ENCODE measurements around the gene TSPAN13. TPM values are rescaled to one million over a fixed set of nuclear protein-coding genes. Genes with fewer than 3 reads are reported as not detected.

TSPAN13 gene
- total and polyA plus RNA-seq, 10 of the 15 experiments (the other 5 are each of a cell fraction or from before 2014, with no cell fraction given): 0.26 to 0.37 TPM; not detected in 8

- TF ChIP-seq, protein P1, sequence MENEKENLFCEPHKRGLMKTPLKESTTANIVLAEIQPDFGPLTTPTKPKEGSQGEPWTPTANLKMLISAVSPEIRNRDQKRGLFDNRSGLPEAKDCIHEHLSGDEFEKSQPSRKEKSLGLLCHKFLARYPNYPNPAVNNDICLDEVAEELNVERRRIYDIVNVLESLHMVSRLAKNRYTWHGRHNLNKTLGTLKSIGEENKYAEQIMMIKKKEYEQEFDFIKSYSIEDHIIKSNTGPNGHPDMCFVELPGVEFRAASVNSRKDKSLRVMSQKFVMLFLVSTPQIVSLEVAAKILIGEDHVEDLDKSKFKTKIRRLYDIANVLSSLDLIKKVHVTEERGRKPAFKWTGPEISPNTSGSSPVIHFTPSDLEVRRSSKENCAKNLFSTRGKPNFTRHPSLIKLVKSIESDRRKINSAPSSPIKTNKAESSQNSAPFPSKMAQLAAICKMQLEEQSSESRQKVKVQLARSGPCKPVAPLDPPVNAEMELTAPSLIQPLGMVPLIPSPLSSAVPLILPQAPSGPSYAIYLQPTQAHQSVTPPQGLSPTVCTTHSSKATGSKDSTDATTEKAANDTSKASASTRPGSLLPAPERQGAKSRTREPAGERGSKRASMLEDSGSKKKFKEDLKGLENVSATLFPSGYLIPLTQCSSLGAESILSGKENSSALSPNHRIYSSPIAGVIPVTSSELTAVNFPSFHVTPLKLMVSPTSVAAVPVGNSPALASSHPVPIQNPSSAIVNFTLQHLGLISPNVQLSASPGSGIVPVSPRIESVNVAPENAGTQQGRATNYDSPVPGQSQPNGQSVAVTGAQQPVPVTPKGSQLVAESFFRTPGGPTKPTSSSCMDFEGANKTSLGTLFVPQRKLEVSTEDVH (IDR thresholded peaks at IDR 0.05; ENCODE audit: low read depth, partially characterized antibody): no peak
- TF ChIP-seq, protein P2, sequence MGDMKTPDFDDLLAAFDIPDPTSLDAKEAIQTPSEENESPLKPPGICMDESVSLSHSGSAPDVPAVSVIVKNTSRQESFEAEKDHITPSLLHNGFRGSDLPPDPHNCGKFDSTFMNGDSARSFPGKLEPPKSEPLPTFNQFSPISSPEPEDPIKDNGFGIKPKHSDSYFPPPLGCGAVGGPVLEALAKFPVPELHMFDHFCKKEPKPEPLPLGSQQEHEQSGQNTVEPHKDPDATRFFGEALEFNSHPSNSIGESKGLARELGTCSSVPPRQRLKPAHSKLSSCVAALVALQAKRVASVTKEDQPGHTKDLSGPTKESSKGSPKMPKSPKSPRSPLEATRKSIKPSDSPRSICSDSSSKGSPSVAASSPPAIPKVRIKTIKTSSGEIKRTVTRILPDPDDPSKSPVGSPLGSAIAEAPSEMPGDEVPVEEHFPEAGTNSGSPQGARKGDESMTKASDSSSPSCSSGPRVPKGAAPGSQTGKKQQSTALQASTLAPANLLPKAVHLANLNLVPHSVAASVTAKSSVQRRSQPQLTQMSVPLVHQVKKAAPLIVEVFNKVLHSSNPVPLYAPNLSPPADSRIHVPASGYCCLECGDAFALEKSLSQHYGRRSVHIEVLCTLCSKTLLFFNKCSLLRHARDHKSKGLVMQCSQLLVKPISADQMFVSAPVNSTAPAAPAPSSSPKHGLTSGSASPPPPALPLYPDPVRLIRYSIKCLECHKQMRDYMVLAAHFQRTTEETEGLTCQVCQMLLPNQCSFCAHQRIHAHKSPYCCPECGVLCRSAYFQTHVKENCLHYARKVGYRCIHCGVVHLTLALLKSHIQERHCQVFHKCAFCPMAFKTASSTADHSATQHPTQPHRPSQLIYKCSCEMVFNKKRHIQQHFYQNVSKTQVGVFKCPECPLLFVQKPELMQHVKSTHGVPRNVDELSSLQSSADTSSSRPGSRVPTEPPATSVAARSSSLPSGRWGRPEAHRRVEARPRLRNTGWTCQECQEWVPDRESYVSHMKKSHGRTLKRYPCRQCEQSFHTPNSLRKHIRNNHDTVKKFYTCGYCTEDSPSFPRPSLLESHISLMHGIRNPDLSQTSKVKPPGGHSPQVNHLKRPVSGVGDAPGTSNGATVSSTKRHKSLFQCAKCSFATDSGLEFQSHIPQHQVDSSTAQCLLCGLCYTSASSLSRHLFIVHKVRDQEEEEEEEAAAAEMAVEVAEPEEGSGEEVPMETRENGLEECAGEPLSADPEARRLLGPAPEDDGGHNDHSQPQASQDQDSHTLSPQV (IDR thresholded peaks at IDR 0.05): no peak
- TF ChIP-seq EED (IDR thresholded peaks at IDR 0.05; ENCODE audit: low read depth) (no peak), POLR2A (IDR thresholded peaks at IDR 0.05; ENCODE audit: low read depth, low read length) (no peak), MEF2A (IDR thresholded peaks at IDR 0.05; ENCODE audit: insufficient read depth, low read depth, low read length) (no peak), HDAC6 (IDR thresholded peaks at IDR 0.05; ENCODE audit: unreplicated experiment) (no peak), TARDBP (IDR thresholded peaks at IDR 0.05; ENCODE audit: borderline replicate concordance) (no peak)
- TF ChIP-seq, protein P3, sequence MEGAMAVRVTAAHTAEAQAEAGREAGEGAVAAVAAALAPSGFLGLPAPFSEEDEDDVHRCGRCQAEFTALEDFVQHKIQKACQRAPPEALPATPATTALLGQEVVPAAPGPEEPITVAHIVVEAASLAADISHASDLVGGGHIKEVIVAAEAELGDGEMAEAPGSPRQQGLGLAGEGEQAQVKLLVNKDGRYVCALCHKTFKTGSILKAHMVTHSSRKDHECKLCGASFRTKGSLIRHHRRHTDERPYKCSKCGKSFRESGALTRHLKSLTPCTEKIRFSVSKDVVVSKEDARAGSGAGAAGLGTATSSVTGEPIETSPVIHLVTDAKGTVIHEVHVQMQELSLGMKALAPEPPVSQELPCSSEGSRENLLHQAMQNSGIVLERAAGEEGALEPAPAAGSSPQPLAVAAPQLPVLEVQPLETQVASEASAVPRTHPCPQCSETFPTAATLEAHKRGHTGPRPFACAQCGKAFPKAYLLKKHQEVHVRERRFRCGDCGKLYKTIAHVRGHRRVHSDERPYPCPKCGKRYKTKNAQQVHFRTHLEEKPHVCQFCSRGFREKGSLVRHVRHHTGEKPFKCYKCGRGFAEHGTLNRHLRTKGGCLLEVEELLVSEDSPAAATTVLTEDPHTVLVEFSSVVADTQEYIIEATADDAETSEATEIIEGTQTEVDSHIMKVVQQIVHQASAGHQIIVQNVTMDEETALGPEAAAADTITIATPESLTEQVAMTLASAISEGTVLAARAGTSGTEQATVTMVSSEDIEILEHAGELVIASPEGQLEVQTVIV (IDR thresholded peaks at IDR 0.05; ENCODE audit: borderline replicate concordance, partially characterized antibody): no peak
- TF ChIP-seq, protein P4, sequence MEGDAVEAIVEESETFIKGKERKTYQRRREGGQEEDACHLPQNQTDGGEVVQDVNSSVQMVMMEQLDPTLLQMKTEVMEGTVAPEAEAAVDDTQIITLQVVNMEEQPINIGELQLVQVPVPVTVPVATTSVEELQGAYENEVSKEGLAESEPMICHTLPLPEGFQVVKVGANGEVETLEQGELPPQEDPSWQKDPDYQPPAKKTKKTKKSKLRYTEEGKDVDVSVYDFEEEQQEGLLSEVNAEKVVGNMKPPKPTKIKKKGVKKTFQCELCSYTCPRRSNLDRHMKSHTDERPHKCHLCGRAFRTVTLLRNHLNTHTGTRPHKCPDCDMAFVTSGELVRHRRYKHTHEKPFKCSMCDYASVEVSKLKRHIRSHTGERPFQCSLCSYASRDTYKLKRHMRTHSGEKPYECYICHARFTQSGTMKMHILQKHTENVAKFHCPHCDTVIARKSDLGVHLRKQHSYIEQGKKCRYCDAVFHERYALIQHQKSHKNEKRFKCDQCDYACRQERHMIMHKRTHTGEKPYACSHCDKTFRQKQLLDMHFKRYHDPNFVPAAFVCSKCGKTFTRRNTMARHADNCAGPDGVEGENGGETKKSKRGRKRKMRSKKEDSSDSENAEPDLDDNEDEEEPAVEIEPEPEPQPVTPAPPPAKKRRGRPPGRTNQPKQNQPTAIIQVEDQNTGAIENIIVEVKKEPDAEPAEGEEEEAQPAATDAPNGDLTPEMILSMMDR (IDR thresholded peaks at IDR 0.05 in 2 of 3, conservative IDR thresholded peaks at IDR 0.05 in 1 of 3; ENCODE audit: control insufficient read depth in 2 of 3, extremely low read depth in 1 of 3, insufficient read depth in 1 of 3, low read depth in 3 of 3, low read length in 3 of 3): no peak
Observed at GRCh38 chr7:16787127-16787526, 33.6 kb downstream of the TSPAN13 start (continued).

Data from GM12878 (cell line).